Measurements from ENCODE around the gene KRTAP5-7.
"Not testable (repeated sequence)": the region's sequence is repeated elsewhere in the genome, so short reads cannot be mapped to it uniquely, and the experiment has no call there.

Gene KRTAP5-7

GRCh38 chr11:71557257-71557656 lies 30.2 kb downstream of the KRTAP5-7 start:
- no peak for DNase-seq (ENCODE audit: low spot score)

GRCh38 chr11:71558996-71559395 lies 31.9 kb downstream of the KRTAP5-7 start:
- peak; percentile 26 for DNase-seq (ENCODE audit: low spot score)

- DNase-seq (ENCODE audit: low spot score): no peak
Observed at GRCh38 chr11:71562120-71562519, 35.1 kb downstream of the KRTAP5-7 start.

GRCh38 chr11:71563406-71563805 lies 36.3 kb downstream of the KRTAP5-7 start:
- peak; percentile 18 for DNase-seq (ENCODE audit: low spot score)

GRCh38 chr11:71564430-71564829 lies 37.4 kb downstream of the KRTAP5-7 start:
- DNase-seq (ENCODE audit: low spot score): no peak

- DNase-seq (ENCODE audit: low spot score): no peak
Observed at GRCh38 chr11:71565263-71565662, 38.2 kb downstream of the KRTAP5-7 start, which contains the start of gene KRTAP5-10. KRTAP5-10 (plus strand) TSS chr11:71565563; CDS start chr11:71565588, 25 bp downstream.

- DNase-seq (ENCODE audit: low spot score): no peak
Observed at GRCh38 chr11:71566081-71566620, 39.1 kb downstream of the KRTAP5-7 start.

GRCh38 chr11:71566626-71567599 lies 39.8 kb downstream of the KRTAP5-7 start:
- DNase-seq (ENCODE audit: low spot score): peak; percentile 46

- not testable (repeated sequence) for DNase-seq (ENCODE audit: low spot score)
Observed at GRCh38 chr11:71567633-71568032, 40.6 kb downstream of the KRTAP5-7 start.

GRCh38 chr11:71568704-71569349 lies 41.8 kb downstream of the KRTAP5-7 start:
- DNase-seq (ENCODE audit: low spot score): peak; percentile 31

GRCh38 chr11:71571101-71571850 lies 44.2 kb downstream of the KRTAP5-7 start:
- not testable (repeated sequence) for DNase-seq (ENCODE audit: low spot score)

- DNase-seq (ENCODE audit: low spot score): no peak
Observed at GRCh38 chr11:71572811-71573210, 45.7 kb downstream of the KRTAP5-7 start.

GRCh38 chr11:71574418-71574817 lies 47.4 kb downstream of the KRTAP5-7 start:
- DNase-seq (ENCODE audit: low spot score): no peak

GRCh38 chr11:71575723-71576424 lies 48.8 kb downstream of the KRTAP5-7 start:
- DNase-seq (ENCODE audit: low spot score): no peak

- DNase-seq (ENCODE audit: low spot score): not testable (repeated sequence)
Observed at GRCh38 chr11:71576688-71577465, 49.8 kb downstream of the KRTAP5-7 start.

GRCh38 chr11:71577469-71578004 lies 50.5 kb downstream of the KRTAP5-7 start:
- no peak for DNase-seq (ENCODE audit: low spot score)
